Subcutaneous adipose tissue (tissue), 4 donors: Measurements from ENCODE around the gene CNTN4. TPM values are rescaled to one million over a fixed set of nuclear protein-coding genes. Genes with fewer than 3 reads are reported as not detected.

Experiments used
- CTCF ChIP-seq: fragments of 450-650 bp; IDR thresholded peaks from one replicate; pipeline ENCODE4 v1.5.1; 2016; ENCODE audit warnings: low read depth, mild to moderate bottlenecking, control low read depth, antibody characterized with exemption, moderate library complexity
- total RNA-seq, 4 donors: library from RNA; depleted of rRNA; stranded (reverse); fragments of >200 nt; gene quantifications; one replicate each; pipeline ENCODE4 v1.1.0, GENCODE V29; 2016

CNTN4 gene
- total RNA-seq, 4 donors from 2014 or later = 4.2 to 10.5 (median 4.6) TPM

GRCh38 chr3:2262204-2262603, 163.5 kb downstream of the CNTN4 start:
- no peak for TF ChIP-seq CTCF

- no peak for TF ChIP-seq CTCF
These were observed 167.9 kb downstream of the CNTN4 start for GRCh38 chr3:2266606-2267005.

GRCh38 chr3:2268779-2269178, 170.1 kb downstream of the CNTN4 start:
- no peak for TF ChIP-seq CTCF

GRCh38 chr3:2274526-2274925, 175.9 kb downstream of the CNTN4 start:
- no peak for TF ChIP-seq CTCF

- TF ChIP-seq CTCF = no peak
These were observed 185.2 kb downstream of the CNTN4 start for GRCh38 chr3:2283818-2284217.

GRCh38 chr3:2300938-2301337, 202.3 kb downstream of the CNTN4 start:
- TF ChIP-seq CTCF = no peak

GRCh38 chr3:2301361-2301760, 202.7 kb downstream of the CNTN4 start:
- no peak for TF ChIP-seq CTCF

GRCh38 chr3:2303566-2303965, 204.9 kb downstream of the CNTN4 start:
- TF ChIP-seq CTCF = no peak
